Prostate gland (tissue), 2 donors: ENCODE results near the gene MICU1. TPM values are rescaled to one million over a fixed set of nuclear protein-coding genes. Genes with fewer than 3 reads are reported as not detected.

Source experiments
- DNase-seq: peaks from one replicate; pipeline ENCODE4 v3.0.0-alpha.2; 2019; ENCODE audit warnings: low spot score
- H3K27ac ChIP-seq, 2 donors: fragments of 200-600 bp; sonication (generic); 2 replicates each; pipeline ENCODE4 v1.5.1; 2017 to 2019
- H3K27me3 ChIP-seq: fragments of 200-600 bp; sonication (generic); replicated peaks from 2 replicates; pipeline ENCODE4 v1.5.1; 2019; ENCODE audit not compliant: insufficient read depth
- H3K36me3 ChIP-seq, 2 donors: fragments of 200-600 bp; sonication (generic); 1 replicate in 1 of 2; 2 replicates in 1 of 2; pipeline versions ENCODE4 v1.5.1 to v1.8.1; 2017 to 2019
- H3K4me1 ChIP-seq: fragments of 200-600 bp; sonication (generic); replicated peaks from 2 replicates; pipeline ENCODE4 v1.5.1; 2019
- H3K4me3 ChIP-seq, 2 donors: fragments of 200-600 bp; sonication (generic); 2 replicates each; pipeline ENCODE4 v1.5.1; 2017 to 2019
- H3K9me3 ChIP-seq: fragments of 200-600 bp; sonication (generic); 2 replicates; pipeline ENCODE4 v1.5.1; 2017
- CTCF ChIP-seq, 4 experiments: fragments of 200-600 bp in 2 of 4; fragments of 450-650 bp in 2 of 4; sonication (generic) in 2 of 4; IDR thresholded peaks; 1 replicate in 3 of 4; 2 replicates in 1 of 4; pipeline ENCODE4 v1.5.1; 2016 to 2019; ENCODE audit warnings: antibody characterized with exemption in 4 of 4, mild to moderate bottlenecking in 2 of 4, moderate library complexity in 2 of 4
- POLR2A ChIP-seq: fragments of 450-650 bp; IDR thresholded peaks from one replicate; pipeline ENCODE4 v1.6.1; 2016; ENCODE audit warnings: antibody characterized with exemption, mild to moderate bottlenecking
- POLR2AphosphoS5 ChIP-seq: sonication (generic); formaldehyde crosslinking; IDR thresholded peaks from one replicate; pipeline ENCODE4 v1.6.1; 2017; ENCODE audit warnings: antibody characterized with exemption
- WGBS: methylation state at CpG from one replicate; pipeline ENCODE4 v1.1.5; 2018; 5-methylcytosine and 5-hydroxymethylcytosine counted together
- intact Hi-C: fragments of 100-400 bp; cut with DNase I; formaldehyde crosslinking; loops from one replicate; pipeline ENCODE4 v1.14.2; 2022
- total RNA-seq, 2 donors: library from RNA; depleted of rRNA; stranded (reverse); fragments of >200 nt; gene quantifications; one replicate each; pipeline ENCODE4 v1.1.0, GENCODE V29; 2016

MICU1 gene
- total RNA-seq, 2 donors from 2014 or later = 41.0 to 42.0 TPM

- peak; percentile 83 for DNase-seq
- Histone ChIP-seq H3K4me3 (peak within 1 kb of the TSS; percentile 53 to 81), H3K9me3 (no peaks in the 10 kb centered on the region), H3K36me3 (no peaks in the 10 kb centered on the region), H3K27me3 (no peaks in the 10 kb centered on the region), H3K27ac (peak within 1 kb of the TSS; percentile 91 to 97), H3K4me1 (peaks cover 11% of the 10 kb centered on the region)
- WGBS = under 1% methylated on average over 74 of the region's 74 CpGs
- intact Hi-C loops = loop anchor here (5.0 kb wide), 1 partner anchor 338 kb away; the partner anchor contains the start of gene MCU
- TF ChIP-seq CTCF (IDR thresholded peaks at IDR 0.05) (peak in 1 of 4 experiments; percentile 39), POLR2A (peak; percentile 76), POLR2AphosphoS5 (peak; percentile 87)
Observed at GRCh38 chr10:72354356-72355213, 271.3 kb downstream of the MICU1 start, which contains the start of gene DNAJB12. DNAJB12 (minus strand) TSS chr10:72354919; CDS start chr10:72354897, 22 bp downstream.

GRCh38 chr10:72353965-72354355 is 271.9 kb downstream of the MICU1 start:
- intact Hi-C loops = no loop called here
- Histone ChIP-seq H3K4me3 (peak overlapping the region; percentile 53 to 81), H3K9me3 (no peaks in the 10 kb centered on the region), H3K36me3 (no peaks in the 10 kb centered on the region), H3K27ac (peak overlapping the region; percentile 91 to 97), H3K4me1 (peaks cover 11% of the 10 kb centered on the region), H3K27me3 (no peaks in the 10 kb centered on the region)
- TF ChIP-seq POLR2A = no peak
- TF ChIP-seq CTCF (IDR thresholded peaks at IDR 0.05) = no peak
- no peak for TF ChIP-seq POLR2AphosphoS5
- 2% methylated on average over 19 of the region's 23 CpGs for WGBS
- DNase-seq = no peak

- H3K27ac ChIP-seq = peak overlapping the region; percentile 91 to 97
- WGBS = 46% methylated on average over 18 of the region's 18 CpGs
- no peaks in the 10 kb centered on the region for H3K9me3 ChIP-seq
- no peak for DNase-seq
- H3K27me3 ChIP-seq = no peaks in the 10 kb centered on the region
- TF ChIP-seq POLR2AphosphoS5 (no peak), CTCF (IDR thresholded peaks at IDR 0.05) (no peak), POLR2A (no peak)
- peaks cover 11% of the 10 kb centered on the region for H3K4me1 ChIP-seq
- H3K4me3 ChIP-seq = peak overlapping the region; percentile 53 to 81
- intact Hi-C loops = no loop called here
- H3K36me3 ChIP-seq = no peaks in the 10 kb centered on the region
Observed at GRCh38 chr10:72353028-72353964, 272.6 kb downstream of the MICU1 start.

GRCh38 chr10:72351479-72351878 is 274.4 kb downstream of the MICU1 start:
- Histone ChIP-seq H3K27ac (no peak overlapping the region), H3K4me3 (no peak overlapping the region), H3K9me3 (no peaks in the 10 kb centered on the region), H3K27me3 (no peaks in the 10 kb centered on the region), H3K4me1 (peaks cover 11% of the 10 kb centered on the region), H3K36me3 (no peaks in the 10 kb centered on the region)
- intact Hi-C loops = no loop called here
- no peak for DNase-seq
- TF ChIP-seq POLR2AphosphoS5 (no peak), CTCF (IDR thresholded peaks at IDR 0.05) (no peak), POLR2A (no peak)
- WGBS = 92% methylated on average over 6 of the region's 6 CpGs
